Fibroblast of peridontal ligament (primary cell): ENCODE measurements around the gene PIGL.

Source experiments
- DNase-seq: peaks from one replicate; pipeline ENCODE4 v3.0.0-alpha.2; 2010; ENCODE audit errors: extremely low read depth

The PIGL gene

GRCh38 chr17:16352667-16353316 lies 135.8 kb downstream of the PIGL start:
- DNase-seq = no peak

DNA sequence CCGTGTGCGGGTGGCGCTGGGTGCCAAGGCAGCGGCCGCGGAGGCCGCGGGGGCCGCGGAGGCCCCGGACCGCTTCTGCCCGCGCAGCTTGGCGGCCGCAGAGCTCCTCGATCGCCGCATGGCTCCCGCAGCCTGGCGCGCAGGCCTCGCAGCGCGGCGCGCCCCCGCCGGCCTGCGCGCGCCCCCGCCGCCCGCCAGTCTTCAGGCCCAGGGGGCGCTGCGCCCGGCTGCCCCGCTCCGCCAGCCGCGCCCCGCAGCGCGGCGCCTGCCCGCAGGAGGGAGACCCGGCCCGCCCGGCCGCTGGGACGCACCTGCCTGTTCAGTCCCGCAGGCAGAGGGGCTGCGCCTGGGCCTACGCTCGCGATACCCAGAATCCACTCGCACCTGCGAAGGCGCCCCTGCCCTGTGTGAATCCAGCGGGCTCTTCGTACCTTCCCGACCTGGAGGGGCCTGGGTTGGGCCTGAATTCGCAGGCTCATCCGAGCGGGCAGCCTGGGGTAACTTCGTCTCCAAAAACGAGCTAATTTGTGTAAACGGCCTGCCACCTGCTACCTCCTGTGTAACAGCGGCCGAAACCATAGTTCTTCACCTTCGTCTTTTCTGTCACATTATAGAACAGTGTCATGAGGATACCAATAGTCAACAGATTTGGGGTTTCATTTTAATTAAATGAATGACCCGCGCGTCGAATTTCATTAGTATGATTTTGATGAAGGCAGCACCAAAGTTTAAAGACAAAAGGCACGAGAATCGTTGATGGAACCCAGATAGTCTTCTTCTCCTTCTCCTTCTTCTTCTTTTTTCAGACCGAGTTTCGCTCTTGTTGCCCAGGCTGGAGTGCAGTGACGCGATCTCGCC lies 136.5 kb downstream of the PIGL start, which contains the start of gene CENPV:
TSS of gene CENPV (minus strand) at position 153 of the 858 bp plus-strand sequence. CDS start at position 120, 33 bp downstream.
- no peak for DNase-seq

DNA sequence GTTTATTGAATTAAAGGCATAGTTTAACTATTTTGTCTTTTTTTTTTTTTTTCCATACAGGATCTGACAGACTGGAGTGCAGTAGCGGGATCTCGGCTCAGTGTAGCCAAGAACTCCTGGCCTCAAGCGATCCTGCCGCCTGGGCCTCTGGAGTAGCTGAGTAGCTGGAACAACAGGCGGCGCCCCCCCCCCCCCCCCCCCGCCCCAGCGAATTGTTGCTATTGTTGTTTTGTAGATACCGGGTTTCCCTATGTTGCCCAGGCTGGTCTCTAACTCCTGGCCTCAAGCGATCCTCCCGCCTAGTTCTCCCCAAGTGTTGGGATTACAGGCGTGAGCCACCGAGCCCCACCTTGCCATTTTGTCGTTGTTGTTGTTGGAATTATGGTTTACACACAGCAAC lies 137.6 kb downstream of the PIGL start:
- DNase-seq = no peak

GRCh38 chr17:16358394-16358793 lies 141.4 kb downstream of the PIGL start:
- no peak for DNase-seq

DNA sequence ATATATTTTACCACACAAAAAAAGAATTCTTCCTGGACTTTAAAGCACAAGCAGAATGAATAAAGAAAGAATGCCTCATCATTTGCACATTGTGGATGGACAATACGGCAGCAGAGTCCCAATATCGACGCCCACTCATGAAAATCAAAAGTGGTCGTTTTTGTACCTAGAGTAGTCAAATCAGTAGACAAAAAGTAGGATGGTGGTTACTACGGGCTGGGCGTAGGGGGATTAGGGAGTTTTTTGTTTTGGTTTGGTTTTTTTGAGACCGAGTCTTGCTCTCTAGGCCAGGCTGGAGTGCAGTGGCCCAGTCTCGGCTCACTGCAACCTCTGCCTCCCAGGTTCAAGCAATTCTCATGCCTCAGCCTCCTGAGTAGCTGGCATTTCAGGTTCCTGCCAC lies 144.9 kb downstream of the PIGL start:
- DNase-seq = no peak

DNA sequence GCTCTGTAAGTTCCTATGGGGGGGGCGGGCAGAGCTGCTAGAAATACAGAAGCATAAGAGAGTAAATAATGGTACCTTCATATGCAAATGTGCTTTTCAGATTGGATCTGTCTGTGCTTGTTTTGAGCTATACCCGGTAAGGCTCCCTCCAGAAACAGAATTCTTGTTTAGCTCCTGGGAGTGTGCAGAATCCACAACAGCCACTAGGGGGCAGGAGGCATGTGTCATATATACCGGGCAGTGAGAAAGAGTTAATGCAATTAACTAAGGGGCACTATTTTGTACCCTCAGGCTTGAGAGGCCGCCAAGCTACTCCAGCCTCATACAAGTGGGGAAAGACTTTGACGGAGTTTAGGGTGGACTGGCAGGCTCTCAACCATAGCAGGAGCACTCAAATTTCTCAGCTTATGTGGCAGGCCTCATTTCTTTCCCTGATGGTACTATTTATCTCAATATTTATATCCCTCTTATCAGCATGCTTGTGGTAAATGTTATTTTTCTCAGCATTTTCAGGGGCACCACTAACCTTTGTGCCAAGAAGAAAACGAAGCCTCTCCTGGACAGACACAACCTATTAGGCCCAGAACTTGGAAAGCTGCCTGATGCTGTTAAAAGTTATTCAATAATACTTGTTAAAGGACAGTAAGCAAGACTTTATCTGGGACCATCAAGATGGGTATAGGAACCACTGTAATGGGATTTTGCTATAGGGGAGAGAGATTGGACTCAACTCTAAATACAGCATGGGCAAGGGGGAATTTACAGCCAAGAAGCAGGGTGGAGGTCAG lies 146.9 kb downstream of the PIGL start:
- DNase-seq = peak; percentile 78

DNA sequence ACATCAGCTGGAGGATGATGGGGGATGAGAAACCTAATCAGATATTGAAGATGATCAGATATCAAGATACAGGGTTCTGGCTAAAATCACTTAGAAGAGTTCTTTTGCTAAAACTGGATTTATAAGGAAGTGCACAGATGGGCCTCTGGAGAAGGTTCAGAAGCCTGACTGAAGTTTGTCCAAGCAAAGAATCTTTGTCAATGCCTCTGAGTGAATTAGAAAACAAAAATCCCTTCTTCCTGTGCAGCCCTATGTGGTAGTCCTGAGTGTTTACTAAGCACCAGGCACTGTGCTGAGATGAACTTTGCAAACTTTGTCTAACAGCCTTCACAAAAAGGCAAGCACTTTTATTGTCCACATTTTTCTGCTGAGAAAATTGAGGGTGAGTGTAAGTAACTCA lies 147.6 kb downstream of the PIGL start:
- DNase-seq = no peak

- DNase-seq = peak; percentile 88
Observed at GRCh38 chr17:16371742-16372141, 154.7 kb downstream of the PIGL start.

- DNase-seq = peak; percentile 74
Observed at GRCh38 chr17:16374146-16374938, 157.3 kb downstream of the PIGL start.
